ENCODE results near the gene ECM2.

The ECM2 gene

DNA sequence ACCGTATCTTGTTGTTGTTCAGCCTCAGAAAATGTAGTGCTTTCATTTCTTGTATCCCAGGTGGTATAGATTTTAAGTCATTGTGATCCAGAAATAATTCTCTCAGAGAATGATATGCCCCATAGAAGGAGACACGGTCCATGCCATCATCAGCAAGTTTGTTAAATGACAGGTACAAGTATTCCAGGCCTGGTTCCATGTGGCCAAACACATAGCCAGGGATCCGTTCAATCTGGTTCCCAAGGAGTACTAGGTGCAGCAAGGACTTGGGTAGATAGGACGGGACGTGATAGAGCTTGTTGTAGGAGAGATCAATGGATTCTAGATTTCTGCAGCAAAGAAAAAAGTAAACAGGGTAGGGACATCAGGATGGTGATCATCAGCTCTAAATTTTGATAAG is 35.1 kb downstream of the ECM2 start:
- DNase-seq (ENCODE audit: low spot score) = no peak

DNA sequence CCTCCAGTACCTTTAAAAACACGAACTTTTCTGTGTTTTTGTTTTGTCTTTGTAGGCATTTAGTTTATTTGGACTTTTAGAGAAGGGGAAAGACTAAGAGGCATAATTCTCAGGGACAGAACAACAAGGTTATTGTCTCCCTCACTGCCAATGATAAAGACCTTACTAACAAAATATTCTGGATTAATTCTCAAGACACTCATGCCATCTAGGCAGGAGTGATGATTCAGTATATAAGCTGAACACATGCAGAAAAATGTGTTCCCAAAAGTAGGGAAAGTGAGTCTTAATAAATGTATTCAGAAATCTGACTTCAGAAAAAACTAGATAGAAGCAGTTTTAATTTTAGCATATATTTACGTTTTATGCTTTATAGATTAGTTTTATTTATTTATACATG is 36.1 kb downstream of the ECM2 start:
- DNase-seq (ENCODE audit: low spot score) = no peak

DNA sequence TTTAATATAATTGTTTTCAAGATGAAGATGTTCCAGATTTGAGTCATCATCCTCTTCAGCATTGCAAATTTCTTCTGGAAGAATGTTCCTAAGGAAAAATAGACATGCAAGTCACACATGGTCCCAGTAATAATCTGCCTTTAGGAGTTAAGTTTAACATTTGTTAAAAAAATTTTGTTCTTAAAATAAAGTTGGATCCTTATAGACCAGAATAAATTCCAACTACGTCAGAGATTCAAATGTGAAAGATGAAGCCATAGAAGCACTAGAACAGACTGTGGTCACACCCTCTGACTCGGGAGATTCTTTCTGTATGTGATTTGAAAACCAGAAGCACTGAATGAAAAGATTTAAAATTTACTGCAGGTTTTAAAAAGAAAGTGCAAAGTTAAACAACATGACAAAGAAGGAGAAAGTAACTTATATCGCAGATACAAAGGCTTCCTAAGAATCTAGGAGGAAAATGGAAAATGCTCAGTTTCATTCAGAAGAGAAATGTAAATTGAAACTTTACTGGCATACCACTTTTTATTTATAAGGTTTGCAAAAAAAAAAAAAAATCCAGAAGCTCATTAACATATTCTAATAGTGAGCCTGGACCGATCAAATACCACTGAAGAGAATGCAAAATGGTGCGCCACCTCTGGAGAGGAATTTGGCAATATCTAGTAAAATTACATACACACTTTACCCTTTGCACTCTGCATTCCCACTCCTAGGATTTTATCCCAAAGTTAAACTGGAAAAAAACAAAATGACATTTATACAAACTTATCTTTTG is 39.2 kb downstream of the ECM2 start:
- DNase-seq (ENCODE audit: low spot score) = no peak

DNA sequence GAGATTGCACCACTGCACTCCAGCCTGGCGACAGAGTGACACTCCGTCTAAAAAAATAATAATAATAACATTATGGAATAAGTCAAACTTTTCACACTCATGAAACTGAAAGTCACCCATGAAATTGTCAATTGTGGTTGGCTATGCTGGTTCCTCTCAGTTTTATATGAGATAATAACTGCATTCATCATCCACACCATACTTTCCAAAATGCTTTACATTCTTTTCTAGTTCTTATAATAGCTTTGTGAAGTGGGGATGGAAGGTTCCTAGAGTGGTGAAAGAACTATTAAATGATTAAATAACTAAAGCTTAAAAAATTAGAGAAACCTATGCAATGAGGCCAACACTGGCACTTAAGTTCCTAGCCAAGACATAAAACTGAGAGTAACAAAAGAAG is 40.9 kb downstream of the ECM2 start:
- no peak for DNase-seq (ENCODE audit: low spot score)

DNA sequence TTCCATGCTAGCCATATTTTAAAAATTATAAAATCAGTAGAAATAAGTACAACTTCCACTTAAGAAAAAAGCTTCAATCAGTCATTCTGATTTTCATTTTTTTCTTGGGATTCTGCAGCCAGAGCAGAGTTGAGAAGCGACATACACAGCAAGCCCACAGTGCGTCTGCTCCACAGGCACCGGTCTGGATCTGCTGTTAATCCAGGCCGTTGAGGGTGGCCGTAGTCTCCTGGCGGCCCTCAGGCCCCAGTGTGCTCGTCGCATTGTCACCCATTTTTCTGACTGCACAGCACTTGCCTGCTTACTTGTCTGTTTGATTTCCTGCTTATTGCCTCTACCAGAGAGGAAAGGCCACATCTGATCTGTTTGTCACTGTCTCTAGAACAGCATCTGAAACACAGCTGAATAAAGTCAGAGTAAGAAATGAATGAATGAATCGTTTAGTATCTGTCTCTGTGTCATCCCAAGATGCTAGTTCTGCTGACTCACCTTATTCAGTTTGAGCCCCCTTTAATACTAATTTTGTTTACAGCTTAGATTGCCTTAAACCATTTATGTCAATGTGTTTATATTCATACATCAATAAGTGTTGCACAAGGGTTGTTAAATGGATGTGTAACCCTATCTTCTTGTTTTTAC is 41.9 kb downstream of the ECM2 start:
- no peak for DNase-seq (ENCODE audit: low spot score)

DNA sequence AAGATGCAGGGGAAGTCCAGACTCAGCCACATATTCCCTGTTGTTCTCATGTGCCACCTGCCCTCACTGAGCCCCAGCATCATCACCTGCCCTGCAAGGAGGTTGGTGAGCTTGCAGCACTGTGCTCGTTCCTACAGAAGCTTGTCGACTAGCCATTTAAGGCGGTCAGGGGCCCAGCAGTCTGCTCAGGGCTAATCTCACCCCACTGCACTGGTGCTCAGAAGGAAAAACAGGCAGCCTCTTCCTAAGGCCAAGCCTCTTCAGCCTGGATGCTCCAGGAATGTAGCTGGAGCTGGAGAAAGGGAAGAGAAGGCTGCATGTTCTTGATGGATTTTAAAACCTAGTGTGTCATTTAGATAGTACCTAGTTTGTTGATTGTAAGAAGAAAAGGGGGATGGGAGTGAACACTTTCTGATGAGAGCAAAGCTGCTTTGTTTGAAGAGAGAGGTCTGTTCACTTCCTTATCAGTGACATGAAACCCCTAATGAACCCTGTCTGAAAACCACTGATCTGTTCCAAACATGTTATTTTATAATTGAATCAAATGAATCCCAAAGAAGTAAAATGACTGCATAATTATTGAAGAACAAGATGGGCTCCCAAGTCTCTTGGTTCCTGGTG is 42.9 kb downstream of the ECM2 start:
- DNase-seq (ENCODE audit: low spot score) = no peak

DNA sequence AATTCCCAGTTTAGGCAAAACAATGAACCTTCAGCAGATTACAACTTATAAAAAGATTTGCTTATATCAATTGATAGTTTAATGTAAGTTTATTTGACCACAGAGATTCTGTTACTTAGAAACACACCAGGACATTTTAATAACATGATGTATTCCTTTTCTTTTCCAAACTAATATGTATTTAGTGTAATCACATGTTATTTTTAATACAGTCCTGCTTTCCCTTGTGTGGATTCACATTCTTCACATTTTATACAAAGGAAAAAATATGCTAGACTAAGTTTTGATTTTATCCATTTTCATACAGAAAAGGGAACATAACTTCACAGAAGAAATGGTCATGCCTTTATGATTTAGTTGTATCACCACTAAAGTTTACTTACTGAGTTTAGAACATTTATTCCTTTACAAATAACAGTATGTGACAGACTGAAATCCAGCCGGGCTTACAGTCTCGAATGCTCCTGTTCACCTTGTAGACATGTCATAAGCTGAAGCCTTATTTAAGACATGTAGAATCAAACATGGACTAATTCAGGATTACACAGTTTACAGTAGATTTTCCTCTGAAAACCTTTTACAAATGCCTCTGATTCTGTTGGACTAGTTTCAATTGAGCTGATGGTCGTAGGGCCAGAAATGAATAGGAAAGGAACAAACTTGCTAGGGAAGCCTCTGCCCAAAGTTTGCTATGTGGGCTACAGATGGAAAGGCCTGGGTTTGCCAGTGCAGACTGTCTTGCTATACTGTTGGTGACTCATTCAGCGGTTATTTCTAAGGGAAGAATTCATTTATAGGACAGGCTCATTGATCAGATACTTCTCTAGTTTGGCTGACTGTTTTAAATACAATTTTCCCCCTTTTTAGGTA is 46.9 kb downstream of the ECM2 start:
- DNase-seq (ENCODE audit: low spot score) = no peak

DNA sequence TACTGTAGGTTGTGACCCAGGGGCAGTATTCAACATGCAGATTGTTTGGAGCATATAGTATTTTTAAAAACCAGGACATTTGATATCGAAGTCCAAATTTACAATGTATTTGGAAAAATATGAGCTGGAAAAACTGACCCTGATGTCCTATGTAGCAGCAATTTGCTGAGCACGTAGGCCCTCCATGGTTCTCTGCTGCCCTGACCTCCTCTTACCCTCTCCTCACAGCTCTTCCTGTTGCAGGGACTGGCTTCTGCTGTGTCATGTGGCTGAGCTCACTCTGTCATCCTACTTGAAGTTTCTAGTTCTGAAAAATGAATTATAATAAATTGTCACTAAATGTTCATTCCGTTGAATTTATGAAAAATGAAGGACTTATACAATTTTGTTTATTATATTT is 49.4 kb downstream of the ECM2 start:
- no peak for DNase-seq (ENCODE audit: low spot score)

DNA sequence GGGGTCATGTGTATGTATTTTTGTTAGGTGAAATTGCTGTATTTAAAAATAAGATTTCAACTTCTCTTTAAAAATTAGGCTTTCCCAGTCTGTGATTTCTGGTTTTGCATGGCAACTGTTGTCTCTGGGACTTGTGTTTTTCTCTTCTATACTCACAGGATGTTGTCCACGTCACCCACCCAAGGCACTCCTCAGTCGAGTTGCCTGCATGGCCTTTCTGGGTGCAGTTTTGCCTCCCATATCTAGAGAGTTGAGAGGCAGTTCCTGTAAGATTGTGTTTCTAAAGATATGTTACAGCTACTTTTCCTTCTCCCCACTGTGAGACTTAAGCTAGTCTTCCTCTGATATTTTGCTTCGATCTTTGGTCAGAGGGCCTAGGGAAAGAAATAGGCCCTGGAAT is 51.2 kb downstream of the ECM2 start:
- no peak for DNase-seq (ENCODE audit: low spot score)

DNA sequence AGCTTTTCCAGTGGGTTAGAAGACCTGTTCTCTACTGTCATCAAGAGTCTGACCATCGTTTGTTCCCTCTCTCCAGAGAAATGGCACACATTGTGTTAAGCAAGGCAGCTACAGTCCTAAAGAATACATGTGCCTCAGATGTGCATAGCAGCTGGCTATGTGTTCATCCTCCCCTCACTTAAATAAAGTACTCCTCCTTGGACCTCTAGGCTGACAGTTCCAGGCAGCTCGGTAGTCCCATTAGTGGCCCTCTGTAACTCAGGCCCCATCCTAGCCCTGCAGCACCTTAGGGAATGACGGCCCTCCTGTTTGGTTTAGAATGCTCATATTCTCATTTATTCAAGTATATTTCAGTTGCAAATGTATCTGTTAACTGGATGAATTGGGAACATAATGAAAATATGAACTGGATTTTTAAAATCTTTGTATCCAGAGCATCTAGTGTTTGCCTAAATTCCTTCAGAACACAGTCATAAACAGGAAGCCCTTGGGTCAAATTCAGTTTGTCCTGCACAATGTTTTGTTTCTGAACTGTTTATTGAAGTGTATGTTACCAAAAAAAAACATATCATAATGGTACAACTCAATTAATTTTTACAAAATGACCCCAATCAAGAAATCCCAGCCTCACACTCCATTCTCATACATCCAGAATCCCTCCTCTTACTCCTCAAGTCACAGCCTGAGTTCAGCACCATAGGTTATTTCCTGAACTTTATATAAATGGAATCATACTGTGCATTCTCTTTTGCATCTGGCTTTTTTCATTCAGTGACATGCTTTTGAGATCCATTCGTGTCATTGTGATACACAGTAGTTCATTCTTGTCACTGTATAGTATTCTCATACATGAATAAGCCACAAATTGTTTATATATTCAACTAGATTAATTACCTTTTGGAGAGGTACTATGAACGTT is 51.9 kb downstream of the ECM2 start:
- no peak for DNase-seq (ENCODE audit: low spot score)

DNA sequence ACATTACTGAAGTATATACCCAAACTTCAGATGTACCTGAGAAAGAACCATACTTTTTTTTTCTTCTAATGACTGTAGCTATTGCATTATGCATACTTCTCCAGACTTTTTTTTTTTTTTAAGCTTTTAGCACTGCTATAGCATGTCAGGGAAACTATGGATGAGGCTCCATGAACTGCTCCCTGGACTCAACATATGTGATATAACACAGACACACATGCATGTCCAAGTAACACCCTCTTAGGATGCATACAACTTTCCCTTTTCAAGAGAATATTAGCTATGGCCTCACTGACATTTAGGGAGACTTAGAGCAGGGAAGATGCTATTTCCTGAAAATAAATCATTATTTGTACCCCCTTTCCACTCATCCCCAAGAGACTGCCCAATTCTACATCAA is 53.0 kb downstream of the ECM2 start:
- DNase-seq (ENCODE audit: low spot score) = no peak

DNA sequence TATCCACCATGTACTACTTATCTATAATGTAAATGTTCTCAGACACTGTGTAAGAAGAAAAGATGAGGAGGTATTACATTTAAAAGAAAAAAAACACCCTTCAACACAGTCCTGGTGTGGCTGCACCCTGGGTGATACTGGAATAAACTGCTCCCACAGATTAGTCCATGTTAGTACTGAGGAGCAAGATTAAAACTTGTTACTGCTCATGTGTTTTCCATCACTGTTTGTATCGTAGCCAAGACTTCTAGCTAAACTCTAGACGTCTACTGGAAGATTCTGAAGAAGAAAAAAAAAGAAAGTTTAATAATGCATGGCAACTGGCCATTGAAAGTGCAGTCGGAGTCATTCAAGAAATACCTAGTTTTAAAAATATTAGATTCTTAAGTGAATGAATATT is 53.5 kb downstream of the ECM2 start, which contains the start of gene ASPN:
Gene ASPN, minus strand, starts transcription at position 178 of the 400 bp plus-strand sequence.
- no peak for DNase-seq (ENCODE audit: low spot score)

DNA sequence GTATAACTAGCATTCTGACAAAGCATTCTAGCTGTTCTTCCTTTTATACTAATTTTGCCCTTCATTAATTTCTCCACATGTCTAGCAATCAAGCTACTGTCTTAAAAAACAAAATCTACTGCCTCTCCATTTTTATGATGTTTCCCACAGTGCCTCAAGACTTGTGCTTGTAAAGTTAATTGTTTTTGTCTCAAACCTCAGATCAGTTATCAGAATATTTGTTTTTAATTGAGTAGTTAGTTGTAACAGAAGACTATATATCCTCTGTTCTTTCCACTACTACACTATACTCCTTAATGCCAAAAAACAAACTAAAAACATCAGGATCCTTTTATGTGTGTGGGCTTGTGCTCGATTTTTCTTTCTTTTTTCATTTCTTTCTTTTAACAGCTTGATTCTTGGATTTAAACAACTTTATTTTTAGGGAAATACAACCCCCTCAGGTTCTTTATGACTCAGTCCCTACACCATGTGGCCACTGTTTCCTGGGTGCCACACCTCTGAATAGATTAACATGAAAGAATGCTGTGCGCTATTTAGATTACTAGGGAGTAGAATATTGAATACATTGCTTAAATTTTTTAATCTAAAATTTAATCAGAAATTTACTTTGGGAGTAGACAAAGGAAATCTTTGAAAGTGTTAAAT is 54.7 kb downstream of the ECM2 start:
- DNase-seq (ENCODE audit: low spot score) = no peak

DNA sequence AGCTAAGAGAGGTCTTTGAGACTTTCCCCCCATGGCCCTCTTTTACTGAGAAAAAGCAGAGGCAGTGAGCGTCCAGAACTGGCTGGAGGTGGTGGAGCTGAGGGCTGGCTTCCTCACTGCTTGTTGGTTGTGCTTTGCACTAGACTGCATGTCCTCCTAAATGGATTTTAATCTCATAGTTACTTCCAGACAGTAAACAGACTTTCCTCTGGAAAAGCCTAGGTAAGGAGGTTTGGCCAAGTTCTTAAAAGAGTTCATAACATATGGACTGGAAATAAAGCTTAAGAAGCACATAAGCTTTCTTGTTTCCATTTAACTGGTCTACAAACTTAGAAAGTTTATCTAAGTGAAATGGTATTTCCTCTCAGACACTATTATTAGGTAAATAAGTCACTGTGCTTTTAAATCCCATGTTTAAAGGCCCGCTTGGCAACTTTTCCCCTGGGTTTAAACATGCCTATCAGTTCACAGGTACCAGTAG is 55.5 kb downstream of the ECM2 start:
- no peak for DNase-seq (ENCODE audit: low spot score)

DNA sequence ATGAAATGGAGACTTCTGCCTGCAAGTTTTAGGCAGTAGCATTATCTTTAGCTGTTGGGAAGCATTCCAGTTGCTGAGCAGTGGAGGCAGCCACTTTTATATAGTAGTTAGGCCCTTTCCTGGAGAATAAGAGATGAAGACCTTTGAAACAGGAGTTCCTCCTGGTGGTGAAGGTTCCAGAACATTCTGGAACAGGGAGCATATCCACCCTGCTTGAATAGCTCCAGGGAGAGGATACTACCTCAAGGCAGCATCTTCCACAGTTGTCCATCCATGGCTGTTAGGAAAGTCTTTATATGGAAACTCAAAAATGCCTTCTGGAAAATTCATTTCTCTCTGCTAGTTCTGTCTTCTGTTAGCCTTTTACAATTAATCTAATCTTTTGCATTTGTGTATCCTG is 56.4 kb downstream of the ECM2 start:
- no peak for DNase-seq (ENCODE audit: low spot score)

DNA sequence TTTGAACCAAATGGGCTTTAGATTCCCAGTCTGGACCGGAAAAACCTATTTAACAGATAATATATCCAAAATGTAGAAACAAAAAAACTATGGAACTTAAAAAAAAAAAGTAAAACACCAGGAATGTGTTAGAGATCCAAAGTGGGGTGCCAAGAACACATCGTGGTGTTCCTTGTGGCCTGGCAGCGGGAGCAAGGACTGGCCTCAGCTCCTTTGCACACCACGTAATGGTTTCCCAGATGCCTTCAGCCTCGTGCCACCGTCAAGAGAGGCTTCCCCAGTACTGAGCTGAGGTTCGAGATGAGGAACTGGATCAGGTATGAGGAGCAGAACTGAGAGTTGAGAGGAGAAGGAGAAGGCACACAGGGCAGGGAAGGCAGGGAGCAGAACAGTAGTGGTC is 57.0 kb downstream of the ECM2 start:
- DNase-seq (ENCODE audit: low spot score) = no peak

DNA sequence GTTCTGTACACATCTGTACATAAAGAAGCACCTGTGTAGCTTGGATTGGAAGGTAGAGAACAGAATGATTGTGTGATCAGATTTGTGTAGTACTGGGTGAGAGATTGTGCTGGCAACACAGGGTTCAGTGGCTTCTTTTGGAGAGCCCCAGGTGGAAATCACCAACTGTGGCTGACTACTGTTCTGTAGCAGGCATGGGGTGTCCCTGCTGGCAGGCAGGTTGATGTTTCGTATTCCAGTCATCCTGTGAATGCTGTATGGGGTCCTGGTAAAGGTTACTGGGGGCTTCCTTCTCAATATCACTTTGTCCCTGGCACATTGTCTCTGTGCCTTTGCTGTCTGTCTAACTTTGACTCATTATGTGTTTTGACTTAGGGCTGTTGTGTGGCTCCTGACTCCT is 58.8 kb downstream of the ECM2 start:
- DNase-seq (ENCODE audit: low spot score) = no peak

DNA sequence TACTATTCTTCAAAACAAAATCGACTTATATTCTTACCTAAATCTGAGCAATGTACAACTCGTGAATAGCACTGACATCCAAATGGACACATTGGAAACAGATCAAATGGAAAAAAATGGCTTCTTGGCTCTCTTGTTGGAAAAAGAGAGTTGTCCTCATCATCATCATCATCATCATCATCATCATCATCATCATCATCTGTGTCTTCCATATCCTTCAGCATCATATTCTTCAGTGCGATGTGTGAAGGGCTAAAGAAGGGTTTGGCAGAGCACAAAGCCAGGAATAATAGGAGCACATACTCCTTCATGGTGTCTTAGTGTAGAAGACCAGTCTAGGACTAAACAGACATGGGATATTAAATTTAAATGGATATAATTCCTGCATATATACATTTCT is 61.2 kb downstream of the ECM2 start:
- DNase-seq (ENCODE audit: low spot score) = no peak

DNA sequence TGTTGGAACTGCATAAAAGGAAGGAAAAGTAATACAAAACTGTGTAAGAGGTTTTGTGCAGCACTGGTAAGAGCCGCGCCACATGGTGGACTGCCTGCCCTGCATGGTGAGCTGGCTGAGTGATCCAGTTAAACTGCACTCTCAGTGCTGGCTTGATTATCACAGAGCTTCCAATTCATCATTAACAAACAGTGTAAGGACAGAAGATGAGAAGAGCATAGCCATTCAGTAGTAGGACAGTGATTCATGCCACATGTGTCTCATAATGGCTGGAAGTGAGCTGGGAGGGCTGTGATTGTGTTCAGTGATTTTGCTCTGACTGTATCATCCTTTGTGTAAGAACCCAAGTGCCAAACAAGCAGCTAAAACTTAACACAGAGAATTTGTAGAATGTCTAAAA is 67.6 kb downstream of the ECM2 start:
- DNase-seq (ENCODE audit: low spot score) = no peak

DNA sequence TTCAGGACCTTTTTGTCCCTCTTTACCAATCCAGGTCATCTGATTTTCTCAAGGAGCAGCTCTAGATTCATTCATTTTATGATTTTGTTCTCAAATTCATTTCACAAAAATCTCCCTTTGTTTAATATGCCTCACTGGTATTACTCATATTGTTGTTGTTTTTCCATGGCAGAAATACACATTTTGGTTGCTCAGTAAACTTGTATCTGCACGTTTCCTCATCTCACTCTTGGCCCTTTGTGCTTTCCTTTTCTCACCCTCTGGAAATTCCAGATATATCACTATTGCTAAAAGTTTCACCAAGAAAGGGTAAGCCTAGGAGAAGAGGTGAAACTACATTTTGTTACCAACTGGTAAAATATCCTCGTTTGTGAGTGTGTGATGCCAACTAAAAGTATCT is 68.3 kb downstream of the ECM2 start:
- no peak for DNase-seq (ENCODE audit: low spot score)

DNA sequence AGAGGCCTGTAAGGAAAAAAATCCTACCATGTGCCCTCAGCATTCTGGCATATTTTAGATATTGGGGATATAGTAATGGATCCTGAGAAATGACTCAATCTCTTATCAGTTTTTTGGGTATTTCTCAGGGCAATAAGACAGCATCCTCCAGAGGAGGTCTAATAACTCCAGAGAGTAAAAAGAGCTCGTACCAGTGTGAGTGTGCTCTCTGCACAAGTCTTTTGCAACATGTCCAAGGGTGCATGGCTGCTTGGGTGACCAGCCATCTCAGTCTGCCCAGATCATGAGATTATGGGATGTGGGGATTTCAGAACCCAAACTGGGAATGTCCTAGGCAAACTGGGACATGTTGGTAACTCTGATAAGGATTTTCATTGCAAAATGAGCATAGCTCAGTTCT is 68.7 kb downstream of the ECM2 start:
- DNase-seq (ENCODE audit: low spot score) = no peak
